CD14-positive monocyte (primary cell): ENCODE results near the gene HYPK. TPM values are rescaled to one million over a fixed set of nuclear protein-coding genes. Genes with fewer than 3 reads are reported as not detected.

ENCODE experiments used
- DNase-seq, 3 donors: peaks; one replicate each; pipeline ENCODE4 v3.0.0-alpha.2; 2011 to 2022
- H2AFZ ChIP-seq: 2 replicates; pipeline ENCODE4 v1.6.0; 2012; ENCODE audit warnings: mild to moderate bottlenecking, low read depth, low read length, inconsistent platforms; ENCODE audit not compliant: insufficient read depth, poor library complexity, severe bottlenecking
- H3K27ac ChIP-seq, 2 donors: 1 replicate in 1 of 2; 2 replicates in 1 of 2; pipeline ENCODE4 v1.5.1; 2012 to 2013; ENCODE audit warnings: low read length in 2 of 2, control low read depth in 1 of 2, inconsistent platforms in 1 of 2, low read depth in 1 of 2, mild to moderate bottlenecking in 1 of 2
- H3K27me3 ChIP-seq, 2 donors: one replicate each; pipeline versions ENCODE4 v1.6.0 to v1.6.1; 2011 to 2013; ENCODE audit warnings: low read length in 2 of 2; ENCODE audit not compliant: control insufficient read depth in 2 of 2, insufficient read depth in 2 of 2
- H3K36me3 ChIP-seq, 2 donors: replicated peaks in 1 of 2; 1 replicate in 1 of 2; 2 replicates in 1 of 2; pipeline versions ENCODE4 v1.5.1 to v1.6.1; 2012 to 2013; ENCODE audit warnings: low read length in 2 of 2, control low read depth in 1 of 2, inconsistent platforms in 1 of 2, mild to moderate bottlenecking in 1 of 2; ENCODE audit not compliant: insufficient read depth in 2 of 2, control insufficient read depth in 1 of 2
- H3K4me1 ChIP-seq, 2 donors: 1 replicate in 1 of 2; 2 replicates in 1 of 2; pipeline versions ENCODE4 v1.5.1 to v1.6.1; 2012 to 2013; ENCODE audit warnings: low read length in 2 of 2, control low read depth in 1 of 2, inconsistent platforms in 1 of 2, mild to moderate bottlenecking in 1 of 2, moderate library complexity in 1 of 2; ENCODE audit not compliant: insufficient read depth in 2 of 2, control insufficient read depth in 1 of 2
- H3K4me2 ChIP-seq: replicated peaks from 2 replicates; pipeline ENCODE3; 2012; ENCODE audit warnings: low read length, moderate library complexity, mild to moderate bottlenecking; ENCODE audit not compliant: poor library complexity, severe bottlenecking; ENCODE audit errors: extremely low read depth
- H3K4me3 ChIP-seq, 3 experiments: fragments of 200-600 bp in 1 of 3; sonication (generic) in 1 of 3; replicated peaks in 1 of 3; 1 replicate in 2 of 3; 2 replicates in 1 of 3; pipeline ENCODE4 v1.5.1; 2011 to 2013; ENCODE audit warnings: low read length in 3 of 3, mild to moderate bottlenecking in 3 of 3, control low read depth in 2 of 3, low read depth in 2 of 3, inconsistent platforms in 1 of 3, moderate library complexity in 1 of 3
- H3K79me2 ChIP-seq: 2 replicates; pipeline ENCODE4 v1.6.0; 2012; ENCODE audit warnings: mild to moderate bottlenecking, control low read depth, inconsistent platforms, low read length, moderate library complexity; ENCODE audit not compliant: insufficient read depth
- H3K9ac ChIP-seq: 2 replicates; pipeline ENCODE4 v1.6.0; 2017; ENCODE audit warnings: low read length, mild to moderate bottlenecking; ENCODE audit not compliant: insufficient read depth, poor library complexity, severe bottlenecking
- H3K9me3 ChIP-seq, 2 donors: replicated peaks in 1 of 2; 1 replicate in 1 of 2; 2 replicates in 1 of 2; pipeline versions ENCODE4 v1.5.1 to v1.6.1; 2012 to 2013; ENCODE audit warnings: low read length in 2 of 2, control low read depth in 1 of 2; ENCODE audit not compliant: control insufficient read depth in 1 of 2, insufficient read depth in 1 of 2
- H4K20me1 ChIP-seq: 2 replicates; pipeline ENCODE4 v1.6.0; 2012; ENCODE audit warnings: mild to moderate bottlenecking, low read length, control low read depth, moderate library complexity; ENCODE audit not compliant: insufficient read depth
- H3K27ac Mint-ChIP-seq, 7 donors: one replicate each; pipeline ENCODE4 v1.8.0; 2020; ENCODE audit warnings: mild to moderate bottlenecking in 7 of 7, mixed read lengths in 7 of 7, moderate library complexity in 6 of 7, inconsistent platforms in 2 of 7
- H3K27me3 Mint-ChIP-seq, 3 donors: one replicate each; pipeline ENCODE4 v1.8.0; 2021 to 2022; ENCODE audit warnings: low read depth in 3 of 3, mild to moderate bottlenecking in 3 of 3, mixed read lengths in 3 of 3, moderate library complexity in 3 of 3, inconsistent platforms in 1 of 3
- H3K36me3 Mint-ChIP-seq, 2 donors: one replicate each; pipeline ENCODE4 v1.8.0; 2020; ENCODE audit warnings: mixed read lengths in 2 of 2, inconsistent platforms in 1 of 2, mild to moderate bottlenecking in 1 of 2
- H3K4me1 Mint-ChIP-seq: one replicate; pipeline ENCODE4 v1.8.0; 2020; ENCODE audit warnings: mild to moderate bottlenecking, mixed read lengths
- H3K4me3 Mint-ChIP-seq, 2 donors: one replicate each; pipeline ENCODE4 v1.8.0; 2020; ENCODE audit warnings: mild to moderate bottlenecking in 2 of 2, mixed read lengths in 2 of 2, moderate library complexity in 1 of 2
- H3K9me3 Mint-ChIP-seq, 7 donors: one replicate each; pipeline ENCODE4 v1.8.0; 2020 to 2022; ENCODE audit warnings: mixed read lengths in 7 of 7, mild to moderate bottlenecking in 6 of 7, moderate library complexity in 6 of 7, inconsistent platforms in 2 of 7
- WGBS: methylation state at CpG from one replicate; pipeline ENCODE4 v1.1.5; 2013; ENCODE audit warnings: missing lambda C conversion rate; ENCODE audit not compliant: insufficient coverage; 5-methylcytosine and 5-hydroxymethylcytosine counted together
- intact Hi-C, 2 donors: fragments of 100-400 bp; cut with micrococcal nuclease; formaldehyde crosslinking; loops; one replicate each; pipeline versions ENCODE4 v1.15.0 to v1.15.1; 2023
- polyA plus RNA-seq, 3 donors: library from polyadenylated mRNA; depleted of rRNA in 1 of 3; unstranded in 2 of 3; stranded (reverse) in 1 of 3; fragments of 300-500 nt in 2 of 3; fragments of >200 nt in 1 of 3; fragmentation: Illumina TruSeq in 2 of 3; gene quantifications; 1 replicate in 2 of 3; 2 replicates in 1 of 3; pipeline ENCODE4 v1.2.3, GENCODE V29; 2012 to 2021
- TF ChIP-seq, protein P1 (sequence below): fragments of 200-600 bp; IDR thresholded peaks from one replicate; pipeline ENCODE4 v1.8.0; 2022; ENCODE audit warnings: antibody characterized with exemption, mild to moderate bottlenecking

The HYPK gene
- polyA plus RNA-seq, 3 donors: 4.4 to 23.1 (median 5.3) TPM

- Mint-ChIP-seq H3K27ac (peak overlapping the region in 3 of 7 donors; percentile 13 to 70 (median 26)), H3K27me3 (no peaks in the 10 kb centered on the region), H3K36me3 (peaks cover 71 to 99% of the 10 kb centered on the region in 2 donors), H3K9me3 (peaks cover 0 to under 1% (median 0%) of the 10 kb centered on the region in 7 donors), H3K4me1 (no peaks in the 10 kb centered on the region), H3K4me3 (no peak overlapping the region)
- intact Hi-C loops: no loop called here
- H3K9ac ChIP-seq: no peak overlapping the region
- H3K79me2 ChIP-seq: peaks cover 7% of the 10 kb centered on the region
- no peaks in the 10 kb centered on the region for H3K27me3 ChIP-seq
- H3K36me3 ChIP-seq: peaks cover 85 to 97% of the 10 kb centered on the region in 2 donors
- TF ChIP-seq, protein P1, sequence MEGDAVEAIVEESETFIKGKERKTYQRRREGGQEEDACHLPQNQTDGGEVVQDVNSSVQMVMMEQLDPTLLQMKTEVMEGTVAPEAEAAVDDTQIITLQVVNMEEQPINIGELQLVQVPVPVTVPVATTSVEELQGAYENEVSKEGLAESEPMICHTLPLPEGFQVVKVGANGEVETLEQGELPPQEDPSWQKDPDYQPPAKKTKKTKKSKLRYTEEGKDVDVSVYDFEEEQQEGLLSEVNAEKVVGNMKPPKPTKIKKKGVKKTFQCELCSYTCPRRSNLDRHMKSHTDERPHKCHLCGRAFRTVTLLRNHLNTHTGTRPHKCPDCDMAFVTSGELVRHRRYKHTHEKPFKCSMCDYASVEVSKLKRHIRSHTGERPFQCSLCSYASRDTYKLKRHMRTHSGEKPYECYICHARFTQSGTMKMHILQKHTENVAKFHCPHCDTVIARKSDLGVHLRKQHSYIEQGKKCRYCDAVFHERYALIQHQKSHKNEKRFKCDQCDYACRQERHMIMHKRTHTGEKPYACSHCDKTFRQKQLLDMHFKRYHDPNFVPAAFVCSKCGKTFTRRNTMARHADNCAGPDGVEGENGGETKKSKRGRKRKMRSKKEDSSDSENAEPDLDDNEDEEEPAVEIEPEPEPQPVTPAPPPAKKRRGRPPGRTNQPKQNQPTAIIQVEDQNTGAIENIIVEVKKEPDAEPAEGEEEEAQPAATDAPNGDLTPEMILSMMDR: no peak
- H3K9me3 ChIP-seq: no peaks in the 10 kb centered on the region
- H3K4me3 ChIP-seq: no peak overlapping the region
- no peak for DNase-seq
- H3K4me2 ChIP-seq: no peak overlapping the region
- no peak overlapping the region for H3K27ac ChIP-seq
- 87% methylated on average over 6 of the region's 6 CpGs for WGBS
- H2AFZ ChIP-seq: no peak overlapping the region
- peaks cover 35% of the 10 kb centered on the region for H4K20me1 ChIP-seq
- no peaks in the 10 kb centered on the region for H3K4me1 ChIP-seq
These were observed 37.6 kb upstream of the HYPK start for GRCh38 chr15:43762824-43763223.

GRCh38 chr15:43763819-43764446 is 36.5 kb upstream of the HYPK start:
- no peak overlapping the region for H3K4me3 Mint-ChIP-seq
- DNase-seq: no peak
- TF ChIP-seq, protein P1: no peak
- Histone ChIP-seq H3K79me2 (peaks cover 5% of the 10 kb centered on the region), H3K4me1 (no peaks in the 10 kb centered on the region), H3K4me3 (no peak overlapping the region), H3K9ac (no peak overlapping the region), H3K27ac (no peak overlapping the region), H4K20me1 (peaks cover 35% of the 10 kb centered on the region), H3K4me2 (no peak overlapping the region), H2AFZ (no peak overlapping the region), H3K27me3 (no peaks in the 10 kb centered on the region), H3K36me3 (peaks cover 84 to 98% of the 10 kb centered on the region in 2 donors), H3K9me3 (no peaks in the 10 kb centered on the region)
- peak overlapping the region in 1 of 7 donors; percentile 13 for H3K27ac Mint-ChIP-seq
- WGBS: no CpG with 5 or more reads among the region's 2 CpGs
- intact Hi-C loops: no loop called here
- no peaks in the 10 kb centered on the region for H3K4me1 Mint-ChIP-seq
- peaks cover 0 to 2% (median 0%) of the 10 kb centered on the region in 7 donors for H3K9me3 Mint-ChIP-seq
- H3K36me3 Mint-ChIP-seq: peaks cover 76 to 99% of the 10 kb centered on the region in 2 donors
- H3K27me3 Mint-ChIP-seq: no peaks in the 10 kb centered on the region
